ENCODE data around the gene CCDC87. TPM values are rescaled to one million over a fixed set of nuclear protein-coding genes. Genes with fewer than 3 reads are reported as not detected.

CCDC87 gene
- total and polyA plus RNA-seq, 7 donors = 0.14 to 0.71 (median 0.22) TPM; not detected in 3

DNA sequence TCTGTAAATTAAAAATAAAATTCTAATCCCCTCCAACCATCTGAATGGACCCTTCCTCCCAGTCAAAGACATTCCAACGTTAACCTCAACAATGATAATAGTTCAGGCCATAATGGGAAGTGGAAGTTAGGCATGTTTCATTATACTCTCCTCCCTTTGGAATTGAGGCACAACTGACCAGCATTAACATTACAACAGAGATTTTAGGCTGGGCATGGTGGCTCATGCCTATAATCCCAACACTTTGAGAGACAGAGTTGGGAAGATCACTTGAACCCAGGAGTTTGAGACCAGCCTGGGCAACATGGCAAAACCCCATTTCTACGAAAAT, 22.0 kb downstream of the CCDC87 start:
- DNase-seq = no peak
- WGBS, 2 donors = 78 to 83% methylated on average over 2 of the region's 2 CpGs
- H3K4me1 ChIP-seq = peaks cover 0 to 18% (median 14%) of the 10 kb centered on the region in 4 donors
- H3K27ac ChIP-seq = no peak overlapping the region
- H3K27me3 ChIP-seq = no peaks in the 10 kb centered on the region
- no peak overlapping the region for H3K4me3 ChIP-seq
- no peaks in the 10 kb centered on the region for H3K9me3 ChIP-seq
- intact Hi-C loops (cut with DNase I) = no loop called here
- peaks cover 0 to 8% (median 0%) of the 10 kb centered on the region in 4 donors for H3K36me3 ChIP-seq
- TF ChIP-seq, protein P1, sequence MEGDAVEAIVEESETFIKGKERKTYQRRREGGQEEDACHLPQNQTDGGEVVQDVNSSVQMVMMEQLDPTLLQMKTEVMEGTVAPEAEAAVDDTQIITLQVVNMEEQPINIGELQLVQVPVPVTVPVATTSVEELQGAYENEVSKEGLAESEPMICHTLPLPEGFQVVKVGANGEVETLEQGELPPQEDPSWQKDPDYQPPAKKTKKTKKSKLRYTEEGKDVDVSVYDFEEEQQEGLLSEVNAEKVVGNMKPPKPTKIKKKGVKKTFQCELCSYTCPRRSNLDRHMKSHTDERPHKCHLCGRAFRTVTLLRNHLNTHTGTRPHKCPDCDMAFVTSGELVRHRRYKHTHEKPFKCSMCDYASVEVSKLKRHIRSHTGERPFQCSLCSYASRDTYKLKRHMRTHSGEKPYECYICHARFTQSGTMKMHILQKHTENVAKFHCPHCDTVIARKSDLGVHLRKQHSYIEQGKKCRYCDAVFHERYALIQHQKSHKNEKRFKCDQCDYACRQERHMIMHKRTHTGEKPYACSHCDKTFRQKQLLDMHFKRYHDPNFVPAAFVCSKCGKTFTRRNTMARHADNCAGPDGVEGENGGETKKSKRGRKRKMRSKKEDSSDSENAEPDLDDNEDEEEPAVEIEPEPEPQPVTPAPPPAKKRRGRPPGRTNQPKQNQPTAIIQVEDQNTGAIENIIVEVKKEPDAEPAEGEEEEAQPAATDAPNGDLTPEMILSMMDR (IDR thresholded peaks at IDR 0.05) = no peak
- TF ChIP-seq POLR2AphosphoS5 (IDR thresholded peaks at IDR 0.05) (no peak), POLR2A (IDR thresholded peaks at IDR 0.05) (no peak), EP300 (IDR thresholded peaks at IDR 0.05) (no peak)

- H3K9me3 ChIP-seq = no peaks in the 10 kb centered on the region
- TF ChIP-seq, protein P1 (IDR thresholded peaks at IDR 0.05) = no peak
- no peak for TF ChIP-seq POLR2A (IDR thresholded peaks at IDR 0.05)
- TF ChIP-seq EP300 (IDR thresholded peaks at IDR 0.05) = no peak
- TF ChIP-seq POLR2AphosphoS5 (IDR thresholded peaks at IDR 0.05) = no peak
- H3K36me3 ChIP-seq = peaks cover 0 to 14% (median 3%) of the 10 kb centered on the region in 4 donors
- no peak overlapping the region for H3K27ac ChIP-seq
- peaks cover 0 to 18% (median 14%) of the 10 kb centered on the region in 4 donors for H3K4me1 ChIP-seq
- WGBS, 2 donors = 70 to 72% methylated on average over 5 of the region's 5 CpGs
- no peak for DNase-seq
- intact Hi-C loops (cut with DNase I) = no loop called here
- H3K4me3 ChIP-seq = no peak overlapping the region
- H3K27me3 ChIP-seq = no peaks in the 10 kb centered on the region
Observed at GRCh38 chr11:66570079-66570849, 22.6 kb downstream of the CCDC87 start.

DNA sequence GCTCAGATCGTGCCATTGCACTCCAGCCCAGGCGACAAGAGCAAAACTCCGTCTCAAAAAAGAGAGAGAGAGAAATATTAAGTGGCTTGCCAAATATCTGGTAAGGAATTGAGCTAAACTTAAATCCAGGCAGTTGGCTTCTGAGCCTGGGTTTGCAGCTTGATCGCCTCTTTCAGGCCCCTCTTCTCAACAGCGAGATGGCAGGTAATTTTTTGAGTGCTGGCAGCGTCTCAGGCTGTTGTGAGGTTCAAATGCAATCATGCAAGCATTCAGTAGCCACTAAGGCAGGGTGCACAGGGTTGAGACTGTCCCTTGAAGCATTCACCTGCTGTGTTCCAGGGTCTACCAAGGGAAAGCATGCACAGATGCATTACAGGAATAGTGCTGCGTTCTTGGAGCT, 23.8 kb downstream of the CCDC87 start:
- Histone ChIP-seq H3K27ac (peak overlapping the region in 2 of 4 donors; percentile 68 to 75), H3K36me3 (peaks cover 0 to 25% (median 3%) of the 10 kb centered on the region in 4 donors), H3K4me3 (no peak overlapping the region), H3K9me3 (no peaks in the 10 kb centered on the region), H3K4me1 (peaks cover 0 to 18% (median 14%) of the 10 kb centered on the region in 4 donors), H3K27me3 (no peaks in the 10 kb centered on the region)
- no peak for DNase-seq
- WGBS, 2 donors = 89% methylated on average over 7 of the region's 7 CpGs
- TF ChIP-seq POLR2AphosphoS5 (IDR thresholded peaks at IDR 0.05) = no peak
- TF ChIP-seq, protein P1 (IDR thresholded peaks at IDR 0.05) = no peak
- TF ChIP-seq POLR2A (IDR thresholded peaks at IDR 0.05) = no peak
- no peak for TF ChIP-seq EP300 (IDR thresholded peaks at IDR 0.05)
- intact Hi-C loops (cut with DNase I) = no loop called here

DNA sequence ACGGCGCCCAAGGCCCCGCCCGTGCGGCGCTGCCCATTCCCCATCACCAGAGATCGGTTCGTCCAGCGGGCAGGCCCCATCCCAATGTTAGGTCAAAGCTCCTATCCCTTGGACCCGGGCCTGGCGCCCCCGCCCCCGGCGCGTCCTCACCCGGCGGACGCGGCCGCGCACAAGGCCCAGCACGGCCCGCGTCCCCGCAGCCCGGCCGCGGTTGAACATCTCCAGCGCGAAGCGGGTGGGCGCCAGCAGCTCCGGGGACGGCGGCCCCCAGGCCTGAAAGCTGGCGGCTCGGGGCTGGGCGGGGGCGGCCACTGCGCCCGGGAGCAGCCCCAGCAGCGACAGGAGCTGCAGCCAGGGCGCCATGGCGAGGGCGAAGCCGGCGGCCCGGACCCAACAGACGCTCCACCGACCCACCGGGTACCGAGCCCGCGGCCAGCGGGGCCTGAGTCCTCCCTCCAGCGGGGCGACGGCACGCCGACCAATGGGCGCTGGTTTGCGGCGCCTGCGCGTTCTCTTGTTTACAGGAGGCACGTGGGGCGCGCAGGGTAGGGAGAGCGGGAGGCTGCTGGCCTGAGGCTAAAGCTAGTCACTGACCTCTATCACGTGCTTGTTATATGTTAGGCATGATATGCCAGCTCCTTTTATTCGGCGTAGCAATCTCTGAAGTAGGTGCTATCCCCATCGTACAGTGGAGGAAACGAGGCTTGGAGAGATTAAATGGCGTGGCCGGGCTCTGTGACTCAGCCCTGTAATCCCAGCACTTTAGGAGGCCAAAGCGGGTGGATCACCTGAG, 24.5 kb downstream of the CCDC87 start, which contains the start of gene CTSF:
Gene CTSF (minus strand): TSS at position 483 of the 793 bp plus-strand sequence. CDS start 120 bp downstream, at position 363.
- H3K4me1 ChIP-seq = peaks cover 0 to 18% (median 14%) of the 10 kb centered on the region in 4 donors
- H3K9me3 ChIP-seq = no peaks in the 10 kb centered on the region
- intact Hi-C loops (cut with DNase I) = no loop called here
- H3K4me3 ChIP-seq = peak within 1 kb of the TSS; percentile 49 to 74 (median 67)
- peak; percentile 95 for DNase-seq
- TF ChIP-seq POLR2AphosphoS5 (IDR thresholded peaks at IDR 0.05) (peak in 3 of 4 donors; percentile 66 to 75 (median 71)), POLR2A (IDR thresholded peaks at IDR 0.05) (no peak)
- 6 to 7% methylated on average over 77 of the region's 77 CpGs for WGBS, 2 donors
- H3K27me3 ChIP-seq = no peaks in the 10 kb centered on the region
- H3K27ac ChIP-seq = peak within 1 kb of the TSS; percentile 44 to 75 (median 68)
- H3K36me3 ChIP-seq = peaks cover 0 to 32% (median 5%) of the 10 kb centered on the region in 4 donors

GRCh38 chr11:66567787-66568123, 25.1 kb downstream of the CCDC87 start:
- peak overlapping the region; percentile 44 to 75 (median 68) for H3K27ac ChIP-seq

More at GRCh38 chr11:66567787-66568123, 25.1 kb downstream of the CCDC87 start:
- H3K36me3 ChIP-seq = peaks cover 0 to 32% (median 5%) of the 10 kb centered on the region in 4 donors
- H3K9me3 ChIP-seq = no peaks in the 10 kb centered on the region
- H3K4me3 ChIP-seq = peak overlapping the region; percentile 49 to 74 (median 67)
- H3K4me1 ChIP-seq = peaks cover 0 to 18% (median 14%) of the 10 kb centered on the region in 4 donors
- TF ChIP-seq EP300 (IDR thresholded peaks at IDR 0.05) (no peak), POLR2AphosphoS5 (IDR thresholded peaks at IDR 0.05) (no peak), POLR2A (IDR thresholded peaks at IDR 0.05) (no peak)
- TF ChIP-seq, protein P1 (IDR thresholded peaks at IDR 0.05) = no peak
- intact Hi-C loops (cut with DNase I) = no loop called here
- 66 to 67% methylated on average over 15 of the region's 15 CpGs for WGBS, 2 donors
- no peaks in the 10 kb centered on the region for H3K27me3 ChIP-seq
- no peak for DNase-seq

Data from sigmoid colon (tissue), 7 donors.